Measurements from ENCODE around the gene CCL25.

DNA sequence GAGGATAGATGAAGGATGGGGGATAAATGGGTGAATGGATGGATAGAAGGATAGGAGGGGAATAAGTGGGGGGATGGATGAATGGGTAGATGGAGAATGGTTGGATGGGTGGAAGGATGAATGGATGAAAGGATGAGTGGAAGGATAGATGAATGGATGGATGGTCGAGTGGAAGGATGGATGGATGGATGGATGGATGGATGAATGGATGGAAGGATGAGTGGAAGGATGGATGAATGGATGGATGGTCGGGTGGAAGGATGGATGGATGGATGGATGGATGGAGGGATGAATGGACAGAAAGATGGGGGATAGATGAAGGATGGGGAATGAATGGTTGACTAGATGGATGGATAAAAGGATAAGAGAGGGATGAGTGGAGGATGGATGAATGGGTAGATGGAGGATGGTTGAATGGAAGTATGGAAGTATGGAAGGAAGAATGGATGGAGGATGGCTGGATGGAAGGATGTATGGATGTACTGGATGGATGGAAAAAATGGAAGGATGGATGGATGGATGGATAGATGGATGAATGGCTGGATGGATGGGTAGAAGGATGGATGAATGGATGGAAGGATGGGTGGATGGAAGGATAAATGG is 54.8 kb downstream of the CCL25 start:
- TF ChIP-seq YY1 (IDR thresholded peaks at IDR 0.05; ENCODE audit: insufficient read depth, insufficient read length) (no peak), ZNF274 (IDR thresholded peaks at IDR 0.05; ENCODE audit: low read depth, low read length) (no peak), SUZ12 (IDR thresholded peaks at IDR 0.05; ENCODE audit: extremely low read depth, insufficient read depth, insufficient read length) (no peak)

Measured in NT2/D1 (cell line).